DND-41 (cell line): ENCODE measurements around the gene ZCWPW1.

Source experiments
- ATAC-seq: fragments of 200-7000 bp; cut with Tn5 transposase; 3 replicates; pipeline ENCODE4 v1.9.1; 2021; ENCODE audit warnings: low read depth; ENCODE audit not compliant: insufficient read depth
- DNase-seq: peaks from one replicate; pipeline ENCODE4 v3.0.0-alpha.2; 2020
- H2AFZ ChIP-seq: 2 replicates; pipeline ENCODE4 v1.6.0; 2012; ENCODE audit warnings: low read depth, low read length
- H3K27ac ChIP-seq: 2 replicates; pipeline ENCODE4 v1.5.1; 2012; ENCODE audit warnings: low read length, inconsistent platforms
- H3K27me3 ChIP-seq: fragments of 200-600 bp; sonication (generic); 2 replicates; pipeline ENCODE4 v1.6.0; 2012; ENCODE audit warnings: low read length, mild to moderate bottlenecking, inconsistent platforms; ENCODE audit not compliant: insufficient read depth, poor library complexity
- H3K36me3 ChIP-seq: 2 replicates; pipeline ENCODE4 v1.5.1; 2012; ENCODE audit warnings: low read length, inconsistent platforms; ENCODE audit not compliant: insufficient read depth
- H3K4me1 ChIP-seq: 2 replicates; pipeline ENCODE4 v1.5.1; 2012; ENCODE audit warnings: mild to moderate bottlenecking, low read length; ENCODE audit not compliant: insufficient read depth
- H3K4me2 ChIP-seq: 2 replicates; pipeline ENCODE4 v1.6.0; 2012; ENCODE audit warnings: mild to moderate bottlenecking, moderate library complexity, low read length, inconsistent platforms; ENCODE audit not compliant: insufficient read depth
- H3K4me3 ChIP-seq, 2 experiments: fragments of 200-600 bp in 1 of 2; shearing (Covaris generic) in 1 of 2; 2 replicates each; pipeline ENCODE4 v1.5.1; 2012 to 2016; ENCODE audit warnings: inconsistent platforms in 2 of 2, low read length in 2 of 2, mild to moderate bottlenecking in 2 of 2, low read depth in 1 of 2, moderate library complexity in 1 of 2
- H3K79me2 ChIP-seq: 2 replicates; pipeline ENCODE4 v1.6.0; 2012; ENCODE audit warnings: low read length, inconsistent platforms; ENCODE audit not compliant: insufficient read depth
- H3K9ac ChIP-seq: 2 replicates; pipeline ENCODE4 v1.6.0; 2012; ENCODE audit warnings: low read depth, mild to moderate bottlenecking, inconsistent platforms, low read length, moderate library complexity
- H3K9me3 ChIP-seq: 2 replicates; pipeline ENCODE4 v1.5.1; 2012; ENCODE audit warnings: low read length, moderate library complexity, mild to moderate bottlenecking, inconsistent platforms; ENCODE audit not compliant: insufficient read depth, severe bottlenecking
- H4K20me1 ChIP-seq: 2 replicates; pipeline ENCODE4 v1.6.0; 2012; ENCODE audit warnings: low read length; ENCODE audit not compliant: insufficient read depth
- CTCF ChIP-seq: IDR thresholded peaks from 2 replicates; pipeline ENCODE4 v1.5.1; 2012; ENCODE audit warnings: borderline replicate concordance, low read length, moderate library complexity, mild to moderate bottlenecking; ENCODE audit not compliant: poor library complexity, severe bottlenecking; ENCODE audit errors: extremely low read depth
- EZH2 ChIP-seq: IDR thresholded peaks from 3 replicates; pipeline ENCODE4 v1.6.1; 2012; ENCODE audit warnings: borderline replicate concordance, low read depth, mild to moderate bottlenecking, moderate library complexity, low read length, inconsistent platforms; ENCODE audit not compliant: severe bottlenecking

Gene ZCWPW1

GRCh38 chr7:100428199-100428966, at the start of gene ZCWPW1:
TSS of gene ZCWPW1 (minus strand) at chr7:100428703. CDS start at chr7:100420649, 8,054 bp downstream.
- H3K9me3 ChIP-seq, result no peaks in the 10 kb centered on the region
- TF ChIP-seq EZH2 (no peak), CTCF (peak; percentile 24)
- peak within 1 kb of the TSS; percentile 100 for H3K27ac ChIP-seq
- peaks cover 31% of the 10 kb centered on the region for H4K20me1 ChIP-seq
- peaks cover 38% of the 10 kb centered on the region for H3K4me1 ChIP-seq
- peak within 1 kb of the TSS; percentile 87 for H3K4me2 ChIP-seq
- DNase-seq, result peak; percentile 96
- peak within 1 kb of the TSS; percentile 98 for H3K9ac ChIP-seq
- H3K27me3 ChIP-seq, result no peaks in the 10 kb centered on the region
- H2AFZ ChIP-seq, result peak within 1 kb of the TSS; percentile 80
- H3K4me3 ChIP-seq, result peak within 1 kb of the TSS; percentile 66 to 71; a peak in 3 of 4 replicates
- peaks cover 37% of the 10 kb centered on the region for H3K79me2 ChIP-seq
- ATAC-seq, result peak; percentile 62
- peaks cover 31% of the 10 kb centered on the region for H3K36me3 ChIP-seq

GRCh38 chr7:100477871-100478267, 49.4 kb upstream of the ZCWPW1 start:
- peak overlapping the region; percentile 93 for H3K9ac ChIP-seq
- no peaks in the 10 kb centered on the region for H3K27me3 ChIP-seq
- H4K20me1 ChIP-seq, result peaks cover 30% of the 10 kb centered on the region
- TF ChIP-seq EZH2 (no peak), CTCF (no peak)
- H3K4me2 ChIP-seq, result peak overlapping the region; percentile 84
- peak overlapping the region; percentile 88 to 89; a peak in 3 of 4 replicates for H3K4me3 ChIP-seq
- ATAC-seq, result no peak
- no peaks in the 10 kb centered on the region for H3K9me3 ChIP-seq
- H3K36me3 ChIP-seq, result peaks cover 44% of the 10 kb centered on the region
- H3K4me1 ChIP-seq, result peaks cover 40% of the 10 kb centered on the region
- peaks cover 45% of the 10 kb centered on the region for H3K79me2 ChIP-seq
- no peak overlapping the region for H2AFZ ChIP-seq
- peak overlapping the region; percentile 90 for H3K27ac ChIP-seq
- DNase-seq, result no peak

GRCh38 chr7:100476903-100477870, 48.7 kb upstream of the ZCWPW1 start:
- Histone ChIP-seq H3K4me1 (peaks cover 34% of the 10 kb centered on the region), H3K4me3 (peak overlapping the region; percentile 88 to 89; a peak in 3 of 4 replicates), H3K9ac (peak overlapping the region; percentile 93), H3K4me2 (peak overlapping the region; percentile 84), H3K79me2 (peaks cover 45% of the 10 kb centered on the region), H4K20me1 (peaks cover 28% of the 10 kb centered on the region), H3K27ac (peak overlapping the region; percentile 90), H3K36me3 (peaks cover 47% of the 10 kb centered on the region), H3K27me3 (no peaks in the 10 kb centered on the region), H3K9me3 (no peaks in the 10 kb centered on the region), H2AFZ (no peak overlapping the region)
- TF ChIP-seq EZH2 (no peak), CTCF (peak; percentile 26)
- DNase-seq (no peak), ATAC-seq (no peak)
